Fibroblast of lung (primary cell): Measurements from ENCODE around the gene RAB10. TPM values are rescaled to one million over a fixed set of nuclear protein-coding genes. Genes with fewer than 3 reads are reported as not detected.
A peak's percentile ranks its signal among the peaks of the same experiment; 100 is the strongest.

Source experiments
- DNase-seq, 2 donors: peaks; one replicate each; pipeline versions ENCODE4 v3.0.0 to v3.0.0-alpha.2; 2010; ENCODE audit warnings: low read depth in 2 of 2
- H2AFZ ChIP-seq: 2 replicates; pipeline ENCODE4 v1.5.1; 2012; ENCODE audit warnings: low read length, control low read depth, inconsistent platforms
- H3K27ac ChIP-seq: 2 replicates; pipeline ENCODE4 v1.5.1; 2011; ENCODE audit warnings: low read length, control low read depth; ENCODE audit not compliant: insufficient read depth
- H3K27me3 ChIP-seq: 2 replicates; pipeline ENCODE4 v1.5.1; 2011; ENCODE audit warnings: mild to moderate bottlenecking, low read length; ENCODE audit not compliant: control insufficient read depth, insufficient read depth
- H3K36me3 ChIP-seq: 2 replicates; pipeline ENCODE4 v1.5.1; 2011; ENCODE audit warnings: low read length; ENCODE audit not compliant: control insufficient read depth, insufficient read depth
- H3K4me1 ChIP-seq: 2 replicates; pipeline ENCODE4 v1.5.1; 2011; ENCODE audit warnings: low read length; ENCODE audit not compliant: control insufficient read depth, insufficient read depth; ENCODE audit errors: extremely low read depth
- H3K4me2 ChIP-seq: 2 replicates; pipeline ENCODE4 v1.5.1; 2011; ENCODE audit warnings: low read length, control low read depth; ENCODE audit not compliant: insufficient read depth; ENCODE audit errors: extremely low read depth
- H3K4me3 ChIP-seq, 4 experiments: fragments of 200-600 bp in 1 of 4; sonication (generic) in 1 of 4; replicated peaks in 1 of 4; 2 replicates each; pipeline ENCODE4 v1.5.1; 2011 to 2016; ENCODE audit warnings: low read length in 4 of 4, low read depth in 3 of 4, mild to moderate bottlenecking in 3 of 4, control low read depth in 2 of 4, inconsistent platforms in 1 of 4, mixed read lengths in 1 of 4; ENCODE audit not compliant: insufficient read depth in 1 of 4; ENCODE audit errors: control extremely low read depth in 1 of 4
- H3K79me2 ChIP-seq: 2 replicates; pipeline ENCODE4 v1.5.1; 2012; ENCODE audit warnings: mild to moderate bottlenecking, low read length, inconsistent platforms; ENCODE audit not compliant: control insufficient read depth, insufficient read depth
- H3K9ac ChIP-seq: 2 replicates; pipeline ENCODE4 v1.5.1; 2011; ENCODE audit warnings: mild to moderate bottlenecking, low read length, control low read depth; ENCODE audit not compliant: insufficient read depth
- H3K9me3 ChIP-seq: 2 replicates; pipeline ENCODE4 v1.5.1; 2012; ENCODE audit warnings: low read depth, low read length; ENCODE audit not compliant: control insufficient read depth, insufficient read depth
- H4K20me1 ChIP-seq: 2 replicates; pipeline ENCODE4 v1.5.1; 2011; ENCODE audit warnings: low read length; ENCODE audit not compliant: control insufficient read depth, insufficient read depth; ENCODE audit errors: extremely low read depth
- CTCF ChIP-seq, 2 donors: IDR thresholded peaks in 1 of 2; conservative IDR thresholded peaks in 1 of 2; 1 replicate in 1 of 2; 2 replicates in 1 of 2; pipeline ENCODE4 v1.5.1; 2011 to 2012; ENCODE audit warnings: low read length in 2 of 2, control low read depth in 1 of 2, inconsistent platforms in 1 of 2, low read depth in 1 of 2, mild to moderate bottlenecking in 1 of 2
- EZH2 ChIP-seq: IDR thresholded peaks from 2 replicates; pipeline ENCODE4 v1.5.1; 2012; ENCODE audit warnings: low read length, control low read depth, mild to moderate bottlenecking; ENCODE audit errors: missing control alignments
- polyA plus RNA-seq, 2 donors: library from polyadenylated mRNA; depleted of rRNA in 1 of 2; stranded (reverse) in 1 of 2; unstranded in 1 of 2; fragments of >200 nt; gene quantifications; 2 replicates each; pipeline ENCODE4 v1.2.1, GENCODE V29; 2011 to 2012; ENCODE audit warnings: missing spikeins in 1 of 2
- total RNA-seq: library from RNA; depleted of rRNA; stranded (reverse); fragments of >200 nt; gene quantifications from 2 replicates; pipeline ENCODE4 v1.2.1, GENCODE V29; 2014

The RAB10 gene
- total and polyA plus RNA-seq, 2 donors (not counting 1 experiment from before 2014, with no cell fraction given) = 94.1 to 253 TPM

- peaks cover 82% of the 10 kb centered on the region for H3K79me2 ChIP-seq
- H3K4me1 ChIP-seq = no peaks in the 10 kb centered on the region
- H4K20me1 ChIP-seq = no peaks in the 10 kb centered on the region
- H3K27ac ChIP-seq = no peak overlapping the region
- H2AFZ ChIP-seq = no peak overlapping the region
- no peak overlapping the region for H3K4me3 ChIP-seq
- no peak overlapping the region for H3K4me2 ChIP-seq
- no peaks in the 10 kb centered on the region for H3K27me3 ChIP-seq
- H3K9ac ChIP-seq = no peak overlapping the region
- peak in 1 of 2 donors; percentile 38 for DNase-seq
- TF ChIP-seq CTCF (conservative IDR thresholded peaks at IDR 0.05 in 1 of 2, IDR thresholded peaks at IDR 0.05 in 1 of 2; ENCODE audit: low read depth in 1 of 2, low read length in 2 of 2) (no peak), EZH2 (no peak)
- peaks cover 2% of the 10 kb centered on the region for H3K36me3 ChIP-seq
- H3K9me3 ChIP-seq = no peaks in the 10 kb centered on the region
These were observed 14.9 kb downstream of the RAB10 start for GRCh38 chr2:26048791-26049190.

DNA sequence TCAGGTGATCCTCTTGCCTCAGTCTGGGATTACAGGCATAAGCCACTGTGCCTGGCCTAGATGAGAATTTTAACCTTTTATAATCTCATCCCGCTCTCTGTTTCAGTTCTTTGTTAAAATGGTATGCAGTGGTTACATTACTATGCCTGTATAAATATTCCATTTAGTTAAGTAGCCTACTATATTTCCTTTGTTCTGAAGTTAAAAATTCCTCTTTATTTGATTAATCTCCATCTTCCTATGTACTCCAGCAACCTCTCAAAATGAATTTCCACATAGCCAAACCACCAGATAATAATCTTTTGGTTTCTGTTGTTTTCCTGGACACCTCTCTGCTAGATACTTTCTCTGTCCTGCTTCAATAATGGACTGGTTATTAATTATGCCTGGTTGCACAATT lies 15.8 kb downstream of the RAB10 start:
- peak in 1 of 2 donors; percentile 67 for DNase-seq
- no peak for TF ChIP-seq EZH2
- TF ChIP-seq CTCF (conservative IDR thresholded peaks at IDR 0.05 in 1 of 2, IDR thresholded peaks at IDR 0.05 in 1 of 2; ENCODE audit: low read depth in 1 of 2, low read length in 2 of 2) = no peak
- peaks cover 3% of the 10 kb centered on the region for H4K20me1 ChIP-seq

DNA sequence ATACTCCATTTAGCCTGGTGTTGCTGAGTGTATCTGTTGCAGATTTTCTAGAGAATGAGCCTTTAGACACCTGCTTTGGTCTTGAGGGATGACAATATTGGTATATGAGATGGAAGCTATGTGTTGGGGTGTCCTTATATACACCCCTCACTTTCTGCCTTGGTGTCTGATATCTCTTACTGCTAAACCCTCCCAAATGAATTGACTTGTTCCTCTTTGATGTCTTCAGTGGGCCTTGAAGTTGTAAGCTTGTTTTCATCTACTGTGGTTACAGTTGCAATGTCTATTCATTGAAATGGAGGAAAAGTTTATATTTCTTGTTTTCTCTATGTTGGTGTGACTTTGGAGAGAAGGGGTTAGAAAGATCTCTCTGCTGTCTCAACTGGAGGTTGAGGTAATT lies 18.9 kb downstream of the RAB10 start:
- no peak for DNase-seq
- Histone ChIP-seq H3K79me2 (peaks cover 87% of the 10 kb centered on the region), H3K9me3 (no peaks in the 10 kb centered on the region), H3K4me1 (peaks cover 2% of the 10 kb centered on the region), H3K9ac (no peak overlapping the region), H3K4me2 (no peak overlapping the region), H3K27me3 (no peaks in the 10 kb centered on the region), H3K27ac (no peak overlapping the region), H2AFZ (no peak overlapping the region), H3K36me3 (peaks cover 2% of the 10 kb centered on the region), H3K4me3 (no peak overlapping the region), H4K20me1 (peaks cover 5% of the 10 kb centered on the region)
- no peak for TF ChIP-seq CTCF (conservative IDR thresholded peaks at IDR 0.05 in 1 of 2, IDR thresholded peaks at IDR 0.05 in 1 of 2; ENCODE audit: low read depth in 1 of 2, low read length in 2 of 2)
- TF ChIP-seq EZH2 = no peak

More for the DNA sequence above, 15.8 kb downstream of the RAB10 start:
- Histone ChIP-seq H3K79me2 (peaks cover 79% of the 10 kb centered on the region), H3K27ac (no peak overlapping the region), H3K4me2 (no peak overlapping the region), H2AFZ (no peak overlapping the region), H3K9me3 (no peaks in the 10 kb centered on the region), H3K9ac (no peak overlapping the region), H3K36me3 (peaks cover 2% of the 10 kb centered on the region), H3K4me1 (no peaks in the 10 kb centered on the region), H3K27me3 (no peaks in the 10 kb centered on the region), H3K4me3 (no peak overlapping the region)
